Stimulated activated CD8-positive, alpha-beta memory T cell treated with anti-CD3 and anti-CD28 coated beads, Interleukin-12 subunit alpha, Interleukin-12 subunit beta, amount 100 ng/mL, for 4 hours (primary cell): ENCODE results near the gene RNU5D-1.
"Not testable (repeated sequence)": the region's sequence is repeated elsewhere in the genome, so short reads cannot be mapped to it uniquely, and the experiment has no call there.

ENCODE experiments used
- DNase-seq: peaks from one replicate; pipeline ENCODE4 v3.0.0-alpha.2; 2020; ENCODE audit warnings: low read depth

The RNU5D-1 gene

GRCh38 chr1:44730741-44731512, at the start of gene RNU5D-1:
Gene RNU5D-1 (minus strand): TSS chr1:44731170.
- DNase-seq: peak; percentile 80

- DNase-seq: no peak
These were observed 49.7 kb upstream of the RNU5D-1 start for GRCh38 chr1:44780583-44781121.

- no peak for DNase-seq
These were observed 48.0 kb upstream of the RNU5D-1 start for GRCh38 chr1:44778705-44779576.

GRCh38 chr1:44777969-44778635, 47.1 kb upstream of the RNU5D-1 start:
- DNase-seq: no peak

GRCh38 chr1:44777547-44777946, 46.6 kb upstream of the RNU5D-1 start:
- DNase-seq: no peak

- DNase-seq: no peak
These were observed 45.7 kb upstream of the RNU5D-1 start for GRCh38 chr1:44776730-44777068.

GRCh38 chr1:44775930-44776729, 45.2 kb upstream of the RNU5D-1 start:
- DNase-seq: peak; percentile 49

- peak; percentile 79 for DNase-seq
These were observed 44.3 kb upstream of the RNU5D-1 start, which contains the start of gene RPS8 for GRCh38 chr1:44775078-44775929. Gene RPS8 (plus strand): TSS chr1:44775540. CDS start chr1:44775597, 57 bp downstream.

GRCh38 chr1:44766421-44766820, 35.5 kb upstream of the RNU5D-1 start:
- not testable (repeated sequence) for DNase-seq

- DNase-seq: no peak
These were observed 29.9 kb upstream of the RNU5D-1 start for GRCh38 chr1:44760876-44761275.

- no peak for DNase-seq
These were observed 28.1 kb upstream of the RNU5D-1 start for GRCh38 chr1:44759077-44759476.

GRCh38 chr1:44757420-44757819, 26.4 kb upstream of the RNU5D-1 start:
- DNase-seq: no peak

- no peak for DNase-seq
These were observed 16.9 kb upstream of the RNU5D-1 start for GRCh38 chr1:44747878-44748277.

- DNase-seq: no peak
These were observed 12.2 kb upstream of the RNU5D-1 start for GRCh38 chr1:44743211-44743610.

- no peak for DNase-seq
These were observed 9.2 kb upstream of the RNU5D-1 start for GRCh38 chr1:44740179-44740617.

GRCh38 chr1:44739307-44740178, 8.6 kb upstream of the RNU5D-1 start, which contains the start of gene KIF2C:
Gene KIF2C (plus strand): TSS chr1:44739837. CDS start chr1:44739933, 96 bp downstream.
- peak; percentile 93 for DNase-seq

- DNase-seq: not testable (repeated sequence)
These were observed 8.0 kb upstream of the RNU5D-1 start for GRCh38 chr1:44738953-44739306.

GRCh38 chr1:44735992-44736391, 5.0 kb upstream of the RNU5D-1 start:
- no peak for DNase-seq

- DNase-seq: no peak
These were observed 2.8 kb upstream of the RNU5D-1 start for GRCh38 chr1:44733784-44734183.
